ENCODE measurements around the gene SPG11.
"Not testable (repeated sequence)": the region's sequence is repeated elsewhere in the genome, so short reads cannot be mapped to it uniquely, and the experiment has no call there.

The SPG11 gene, protein sequence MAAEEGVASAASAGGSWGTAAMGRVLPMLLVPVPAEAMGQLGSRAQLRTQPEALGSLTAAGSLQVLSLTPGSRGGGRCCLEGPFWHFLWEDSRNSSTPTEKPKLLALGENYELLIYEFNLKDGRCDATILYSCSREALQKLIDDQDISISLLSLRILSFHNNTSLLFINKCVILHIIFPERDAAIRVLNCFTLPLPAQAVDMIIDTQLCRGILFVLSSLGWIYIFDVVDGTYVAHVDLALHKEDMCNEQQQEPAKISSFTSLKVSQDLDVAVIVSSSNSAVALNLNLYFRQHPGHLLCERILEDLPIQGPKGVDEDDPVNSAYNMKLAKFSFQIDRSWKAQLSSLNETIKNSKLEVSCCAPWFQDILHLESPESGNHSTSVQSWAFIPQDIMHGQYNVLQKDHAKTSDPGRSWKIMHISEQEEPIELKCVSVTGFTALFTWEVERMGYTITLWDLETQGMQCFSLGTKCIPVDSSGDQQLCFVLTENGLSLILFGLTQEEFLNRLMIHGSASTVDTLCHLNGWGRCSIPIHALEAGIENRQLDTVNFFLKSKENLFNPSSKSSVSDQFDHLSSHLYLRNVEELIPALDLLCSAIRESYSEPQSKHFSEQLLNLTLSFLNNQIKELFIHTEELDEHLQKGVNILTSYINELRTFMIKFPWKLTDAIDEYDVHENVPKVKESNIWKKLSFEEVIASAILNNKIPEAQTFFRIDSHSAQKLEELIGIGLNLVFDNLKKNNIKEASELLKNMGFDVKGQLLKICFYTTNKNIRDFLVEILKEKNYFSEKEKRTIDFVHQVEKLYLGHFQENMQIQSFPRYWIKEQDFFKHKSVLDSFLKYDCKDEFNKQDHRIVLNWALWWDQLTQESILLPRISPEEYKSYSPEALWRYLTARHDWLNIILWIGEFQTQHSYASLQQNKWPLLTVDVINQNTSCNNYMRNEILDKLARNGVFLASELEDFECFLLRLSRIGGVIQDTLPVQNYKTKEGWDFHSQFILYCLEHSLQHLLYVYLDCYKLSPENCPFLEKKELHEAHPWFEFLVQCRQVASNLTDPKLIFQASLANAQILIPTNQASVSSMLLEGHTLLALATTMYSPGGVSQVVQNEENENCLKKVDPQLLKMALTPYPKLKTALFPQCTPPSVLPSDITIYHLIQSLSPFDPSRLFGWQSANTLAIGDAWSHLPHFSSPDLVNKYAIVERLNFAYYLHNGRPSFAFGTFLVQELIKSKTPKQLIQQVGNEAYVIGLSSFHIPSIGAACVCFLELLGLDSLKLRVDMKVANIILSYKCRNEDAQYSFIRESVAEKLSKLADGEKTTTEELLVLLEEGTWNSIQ (N-terminal part only)

DNA sequence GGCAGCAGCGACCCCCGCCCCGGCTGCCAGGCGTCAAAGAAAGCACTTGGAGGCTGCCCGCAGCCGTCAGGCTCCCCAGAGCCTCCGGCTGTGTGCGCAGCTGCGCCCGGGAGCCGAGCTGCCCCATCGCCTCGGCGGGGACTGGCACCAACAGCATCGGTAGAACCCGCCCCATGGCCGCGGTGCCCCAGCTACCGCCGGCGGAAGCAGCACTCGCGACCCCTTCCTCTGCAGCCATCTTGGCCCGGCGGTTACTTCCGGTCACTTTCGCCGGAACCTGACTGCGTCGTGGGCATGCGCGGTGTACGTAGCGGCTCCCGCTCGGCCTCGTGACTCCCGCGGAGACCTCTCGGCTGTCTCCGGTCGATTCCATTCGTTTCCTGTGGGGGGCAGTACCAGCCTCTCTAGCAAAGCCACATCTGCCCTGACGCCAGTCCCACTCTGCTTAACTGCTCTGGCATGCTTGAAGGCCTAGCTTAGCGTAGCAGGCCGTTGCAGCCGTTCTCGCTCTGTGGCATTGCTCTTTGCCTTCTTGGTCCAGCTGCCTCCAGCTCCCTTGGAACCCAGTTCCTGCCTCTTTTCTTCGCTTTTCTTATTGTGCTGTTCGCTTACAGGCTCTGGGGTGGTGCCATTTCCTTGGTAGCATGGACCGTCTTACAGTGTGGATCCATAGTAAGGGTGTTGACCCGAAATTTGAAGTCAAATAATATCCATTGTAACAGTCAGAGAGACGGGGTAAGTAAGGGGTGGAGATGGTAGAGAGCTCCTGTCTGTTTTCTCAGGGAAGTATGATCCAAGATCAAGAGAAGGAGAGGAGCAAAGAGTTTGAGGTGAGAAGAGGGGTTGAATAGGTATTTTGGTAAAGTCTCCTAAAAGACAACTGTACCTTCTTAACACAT, at the start of gene SPG11:
TSS of gene SPG11 (minus strand) at position 253 of the 899 bp plus-strand sequence. CDS start at position 238, 15 bp downstream.
- DNase-seq = peak; percentile 91

DNA sequence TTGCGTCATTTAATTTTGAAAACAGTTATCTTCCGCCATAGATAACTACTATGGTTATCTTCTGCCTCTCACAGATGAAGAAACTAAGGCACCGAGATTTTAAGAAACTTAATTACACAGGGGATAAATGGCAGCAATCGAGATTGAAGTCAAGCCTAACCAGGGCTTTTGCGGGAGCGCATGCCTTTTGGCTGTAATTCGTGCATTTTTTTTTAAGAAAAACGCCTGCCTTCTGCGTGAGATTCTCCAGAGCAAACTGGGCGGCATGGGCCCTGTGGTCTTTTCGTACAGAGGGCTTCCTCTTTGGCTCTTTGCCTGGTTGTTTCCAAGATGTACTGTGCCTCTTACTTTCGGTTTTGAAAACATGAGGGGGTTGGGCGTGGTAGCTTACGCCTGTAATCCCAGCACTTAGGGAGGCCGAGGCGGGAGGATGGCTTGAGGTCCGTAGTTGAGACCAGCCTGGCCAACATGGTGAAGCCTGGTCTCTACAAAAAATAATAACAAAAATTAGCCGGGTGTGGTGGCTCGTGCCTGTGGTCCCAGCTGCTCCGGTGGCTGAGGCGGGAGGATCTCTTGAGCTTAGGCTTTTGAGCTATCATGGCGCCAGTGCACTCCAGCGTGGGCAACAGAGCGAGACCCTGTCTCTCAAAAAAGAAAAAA, 49.0 kb upstream of the SPG11 start:
- DNase-seq = no peak

DNA sequence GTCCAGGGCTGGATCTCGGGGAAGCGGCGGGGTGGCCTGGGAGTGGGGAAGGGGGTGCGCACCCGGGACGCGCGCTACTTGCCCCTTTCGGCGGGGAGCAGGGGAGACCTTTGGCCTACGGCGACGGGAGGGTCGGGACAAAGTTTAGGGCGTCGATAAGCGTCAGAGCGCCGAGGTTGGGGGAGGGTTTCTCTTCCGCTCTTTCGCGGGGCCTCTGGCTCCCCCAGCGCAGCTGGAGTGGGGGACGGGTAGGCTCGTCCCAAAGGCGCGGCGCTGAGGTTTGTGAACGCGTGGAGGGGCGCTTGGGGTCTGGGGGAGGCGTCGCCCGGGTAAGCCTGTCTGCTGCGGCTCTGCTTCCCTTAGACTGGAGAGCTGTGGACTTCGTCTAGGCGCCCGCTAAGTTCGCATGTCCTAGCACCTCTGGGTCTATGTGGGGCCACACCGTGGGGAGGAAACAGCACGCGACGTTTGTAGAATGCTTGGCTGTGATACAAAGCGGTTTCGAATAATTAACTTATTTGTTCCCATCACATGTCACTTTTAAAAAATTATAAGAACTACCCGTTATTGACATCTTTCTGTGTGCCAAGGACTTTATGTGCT, 48.4 kb upstream of the SPG11 start:
- DNase-seq = no peak

DNA sequence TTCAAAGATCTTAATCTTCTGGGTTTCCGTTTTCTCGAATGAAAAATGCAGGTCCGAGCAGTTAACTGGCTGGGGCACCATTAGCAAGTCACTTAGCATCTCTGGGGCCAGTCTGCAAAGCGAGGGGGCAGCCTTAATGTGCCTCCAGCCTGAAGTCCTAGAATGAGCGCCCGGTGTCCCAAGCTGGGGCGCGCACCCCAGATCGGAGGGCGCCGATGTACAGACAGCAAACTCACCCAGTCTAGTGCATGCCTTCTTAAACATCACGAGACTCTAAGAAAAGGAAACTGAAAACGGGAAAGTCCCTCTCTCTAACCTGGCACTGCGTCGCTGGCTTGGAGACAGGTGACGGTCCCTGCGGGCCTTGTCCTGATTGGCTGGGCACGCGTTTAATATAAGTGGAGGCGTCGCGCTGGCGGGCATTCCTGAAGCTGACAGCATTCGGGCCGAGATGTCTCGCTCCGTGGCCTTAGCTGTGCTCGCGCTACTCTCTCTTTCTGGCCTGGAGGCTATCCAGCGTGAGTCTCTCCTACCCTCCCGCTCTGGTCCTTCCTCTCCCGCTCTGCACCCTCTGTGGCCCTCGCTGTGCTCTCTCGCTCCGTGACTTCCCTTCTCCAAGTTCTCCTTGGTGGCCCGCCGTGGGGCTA, 47.8 kb upstream of the SPG11 start, which contains the start of the genes B2M and PATL2:
TSS of gene B2M (plus strand) at position 422 of the 647 bp plus-strand sequence. CDS start at position 452, 30 bp downstream.
TSS of gene PATL2 (minus strand) at position 228 of the 647 bp plus-strand sequence. CDS start 34,833 bp downstream, outside the sequence.
- peak; percentile 95 for DNase-seq

DNA sequence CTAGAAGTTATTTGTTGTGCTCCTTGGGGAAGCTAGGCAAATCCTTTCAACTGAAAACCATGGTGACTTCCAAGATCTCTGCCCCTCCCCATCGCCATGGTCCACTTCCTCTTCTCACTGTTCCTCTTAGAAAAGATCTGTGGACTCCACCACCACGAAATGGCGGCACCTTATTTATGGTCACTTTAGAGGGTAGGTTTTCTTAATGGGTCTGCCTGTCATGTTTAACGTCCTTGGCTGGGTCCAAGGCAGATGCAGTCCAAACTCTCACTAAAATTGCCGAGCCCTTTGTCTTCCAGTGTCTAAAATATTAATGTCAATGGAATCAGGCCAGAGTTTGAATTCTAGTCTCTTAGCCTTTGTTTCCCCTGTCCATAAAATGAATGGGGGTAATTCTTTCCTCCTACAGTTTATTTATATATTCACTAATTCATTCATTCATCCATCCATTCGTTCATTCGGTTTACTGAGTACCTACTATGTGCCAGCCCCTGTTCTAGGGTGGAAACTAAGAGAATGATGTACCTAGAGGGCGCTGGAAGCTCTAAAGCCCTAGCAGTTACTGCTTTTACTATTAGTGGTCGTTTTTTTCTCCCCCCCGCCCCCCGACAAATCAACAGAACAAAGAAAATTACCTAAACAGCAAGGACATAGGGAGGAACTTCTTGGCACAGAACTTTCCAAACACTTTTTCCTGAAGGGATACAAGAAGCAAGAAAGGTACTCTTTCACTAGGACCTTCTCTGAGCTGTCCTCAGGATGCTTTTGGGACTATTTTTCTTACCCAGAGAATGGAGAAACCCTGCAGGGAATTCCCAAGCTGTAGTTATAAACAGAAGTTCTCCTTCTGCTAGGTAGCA, 47.0 kb upstream of the SPG11 start:
- no peak for DNase-seq

DNA sequence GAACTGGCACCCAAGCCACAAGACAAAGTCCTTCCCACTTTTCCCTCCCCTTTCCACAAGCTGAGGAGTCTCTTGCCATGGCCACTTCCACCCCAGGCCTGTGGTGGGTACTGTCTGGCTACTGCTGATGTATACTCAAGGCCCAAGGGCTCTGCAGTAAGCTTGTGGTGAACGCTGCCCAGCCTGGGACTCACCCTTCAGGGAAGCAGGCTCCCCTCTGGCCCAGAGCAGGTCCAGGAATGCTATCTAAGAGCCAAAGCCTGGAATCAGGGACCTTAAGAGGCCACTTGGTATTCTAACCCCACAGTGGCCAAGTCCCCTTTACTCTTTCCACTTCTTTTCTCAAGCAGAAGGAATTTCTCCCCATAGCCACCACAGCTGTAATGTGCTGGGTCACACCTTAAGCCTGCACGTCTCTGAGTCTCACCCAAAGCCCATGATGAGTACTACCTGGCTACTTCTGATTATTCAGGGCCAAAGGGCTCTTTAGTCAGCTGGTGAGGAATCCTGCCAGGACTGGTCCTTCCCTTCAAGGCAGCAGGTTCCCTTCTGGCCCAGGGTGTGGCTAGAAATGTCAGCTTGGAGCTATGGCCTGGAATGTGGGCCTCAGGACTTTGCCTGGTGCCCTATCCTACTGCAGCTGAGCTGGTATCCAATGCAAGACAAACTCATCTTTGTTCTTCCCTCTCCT, 43.6 kb upstream of the SPG11 start:
- no peak for DNase-seq

DNA sequence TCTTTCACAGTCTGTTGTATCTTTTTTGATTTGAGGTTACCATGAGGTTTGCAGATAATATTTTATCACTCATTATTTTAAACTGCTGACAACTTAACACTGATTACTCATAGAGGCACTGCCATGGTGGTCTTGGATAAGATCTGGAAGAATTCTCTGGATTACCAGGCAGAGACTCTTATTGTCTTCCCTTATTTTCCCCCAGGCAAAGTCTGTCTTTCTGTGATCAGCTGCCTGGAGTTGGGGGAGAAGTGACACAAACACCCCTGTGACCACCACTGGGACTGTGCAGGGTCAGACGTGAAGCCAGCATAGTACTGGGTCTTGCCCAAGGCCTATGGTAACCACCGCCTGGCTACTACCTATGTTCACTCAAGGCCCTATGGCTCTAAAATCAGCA, 42.9 kb upstream of the SPG11 start:
- DNase-seq = no peak

DNA sequence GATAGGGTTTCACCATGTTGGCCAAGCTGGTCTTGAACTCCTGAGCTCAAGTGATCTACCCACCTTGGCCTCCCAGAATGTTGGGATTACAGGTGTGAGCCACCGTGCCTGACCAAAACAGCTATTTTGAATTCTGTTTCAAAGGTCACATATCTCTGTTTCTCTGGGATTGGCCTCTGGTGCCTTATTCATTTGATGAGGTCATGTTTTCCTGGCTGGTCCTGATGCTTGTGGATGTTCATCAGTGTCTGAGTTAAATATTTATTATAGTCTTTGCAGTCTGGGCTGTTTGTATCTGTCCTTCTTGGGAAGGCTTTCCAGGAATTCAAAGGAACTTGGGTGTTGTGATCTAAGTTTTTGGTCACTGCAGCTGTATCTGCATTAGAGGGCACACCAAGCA, 42.5 kb upstream of the SPG11 start:
- no peak for DNase-seq

DNA sequence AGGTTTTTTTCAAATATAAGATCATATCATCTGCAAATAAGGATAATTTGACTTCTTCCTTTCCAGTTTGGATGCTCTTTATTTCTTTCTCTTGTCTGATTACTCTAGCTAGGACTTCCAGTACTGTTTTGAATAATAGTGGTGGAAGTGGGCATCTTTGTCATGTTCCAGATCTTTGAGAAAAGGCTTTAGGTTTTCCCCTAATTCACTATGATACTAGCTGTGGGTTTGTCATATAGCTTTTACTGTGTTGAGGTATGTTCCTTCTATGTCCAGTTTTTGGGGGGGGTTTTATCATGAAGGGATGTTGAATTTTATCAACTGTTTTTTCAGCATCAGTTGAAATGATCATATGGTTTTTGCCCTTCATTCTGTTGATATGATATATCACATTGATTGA, 37.2 kb upstream of the SPG11 start:
- not testable (repeated sequence) for DNase-seq

DNA sequence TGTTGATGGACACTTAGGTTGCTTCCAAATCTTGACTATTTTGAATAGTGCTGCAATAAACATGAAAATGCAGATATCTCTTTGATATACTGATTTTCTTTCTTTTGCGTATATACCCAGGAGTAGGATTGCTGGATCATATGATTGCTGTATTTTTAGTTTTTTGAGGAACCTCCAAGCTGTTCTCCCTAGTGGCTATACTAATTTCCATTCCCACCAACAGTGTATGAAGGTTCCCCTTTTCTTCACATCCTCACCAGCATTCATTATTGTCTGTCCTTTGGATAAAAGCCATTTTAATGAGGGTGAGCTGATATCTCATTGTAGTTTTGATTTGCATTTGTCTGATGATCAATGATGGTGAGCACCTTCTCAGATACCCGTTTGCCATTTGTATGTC, 35.2 kb upstream of the SPG11 start:
- no peak for DNase-seq

DNA sequence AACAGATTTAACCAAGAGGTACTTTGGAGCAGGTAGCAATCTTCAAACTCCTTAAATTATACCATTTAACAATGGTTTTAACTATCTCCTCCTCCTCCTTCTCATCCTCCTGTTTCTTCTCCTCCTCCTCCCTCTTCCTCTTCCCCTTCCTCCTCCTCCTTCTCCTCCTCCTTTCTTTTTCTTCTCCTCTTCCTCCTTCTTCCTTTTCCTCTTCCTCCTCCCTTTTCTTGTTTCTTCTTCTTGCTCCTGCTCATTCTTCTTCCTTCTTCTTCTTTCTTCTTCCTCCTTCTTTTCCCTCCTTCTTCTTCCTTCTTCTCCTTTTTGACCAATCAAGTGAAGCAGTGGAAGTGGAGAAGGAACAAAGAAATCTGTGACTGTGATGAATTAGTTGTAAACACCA, 33.6 kb upstream of the SPG11 start:
- DNase-seq = no peak

DNA sequence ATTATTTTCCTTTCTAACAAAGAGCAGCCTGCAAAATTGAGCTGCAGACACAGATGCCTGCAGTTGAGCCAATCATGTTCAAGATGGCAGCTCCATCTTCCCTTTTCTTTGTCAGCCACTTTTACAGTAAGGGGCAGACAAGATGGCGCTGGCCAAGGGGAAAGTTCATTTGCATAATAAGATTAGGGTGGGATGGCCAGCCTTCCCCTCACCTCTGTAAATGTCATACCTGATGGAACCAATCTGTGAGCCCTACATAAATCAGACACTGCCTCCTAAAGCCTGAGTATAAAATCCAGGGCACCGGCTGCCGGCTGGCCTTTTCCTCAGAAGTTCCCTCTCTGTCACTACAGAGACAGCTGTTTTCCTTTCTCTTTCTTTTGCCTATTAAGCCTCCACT, 31.8 kb upstream of the SPG11 start:
- no peak for DNase-seq

DNA sequence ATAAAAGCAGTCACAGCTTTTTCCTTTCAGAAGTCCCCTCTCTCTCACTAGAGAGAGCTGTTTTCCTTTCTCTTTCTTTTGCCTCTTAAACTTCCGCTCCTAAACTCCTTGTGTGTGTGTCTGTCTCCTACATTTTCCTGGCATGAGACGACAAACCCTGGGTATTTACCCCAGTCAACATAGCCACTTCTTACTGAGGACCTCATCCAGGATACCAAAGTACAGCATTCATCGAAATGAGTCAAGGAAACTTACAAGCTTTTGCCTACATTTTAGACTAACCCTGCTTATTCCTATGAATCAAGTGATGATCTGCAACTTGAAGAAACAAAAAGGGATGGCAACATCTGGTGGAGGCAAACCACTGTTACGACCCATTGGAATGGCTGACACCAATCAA, 31.0 kb upstream of the SPG11 start:
- no peak for DNase-seq

DNA sequence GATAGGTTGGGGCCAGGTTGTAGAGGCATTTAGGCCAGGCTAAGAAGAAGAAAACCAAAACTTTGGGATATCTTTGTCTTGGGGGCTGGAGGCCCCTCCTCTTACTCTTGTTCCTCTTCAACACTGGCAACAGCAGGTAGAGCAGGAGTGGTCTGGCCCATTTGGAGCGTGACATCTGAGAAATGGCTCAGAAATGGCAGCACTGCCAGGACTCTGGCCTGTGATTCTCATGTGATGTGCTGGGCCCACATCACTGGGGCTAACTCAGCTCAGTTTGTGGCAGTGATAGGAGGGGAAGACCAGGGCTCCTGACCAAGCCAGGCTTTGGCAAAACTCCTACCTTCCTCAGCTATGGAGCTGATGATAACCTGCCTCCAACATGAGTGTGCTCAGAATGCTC, 29.2 kb upstream of the SPG11 start:
- no peak for DNase-seq

DNA sequence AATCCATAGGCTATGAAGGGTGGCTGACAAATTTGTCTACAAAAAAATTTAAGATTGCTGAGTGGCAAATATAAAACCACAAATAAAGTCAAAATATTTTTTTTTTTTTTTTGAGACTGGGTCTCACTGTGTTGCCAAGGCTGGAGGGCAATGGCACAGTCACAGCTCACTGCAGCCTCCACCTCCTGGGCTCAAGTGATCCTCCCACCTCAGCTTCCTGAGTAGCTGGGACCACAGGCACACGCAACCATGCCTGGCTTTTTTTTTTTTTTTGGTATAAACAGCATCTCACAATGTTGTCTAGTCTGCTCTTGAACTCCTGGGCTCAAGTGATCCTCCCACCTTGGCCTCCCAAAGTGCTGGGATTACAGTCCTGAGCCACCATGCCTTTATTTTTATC, 26.8 kb upstream of the SPG11 start:
- not testable (repeated sequence) for DNase-seq

DNA sequence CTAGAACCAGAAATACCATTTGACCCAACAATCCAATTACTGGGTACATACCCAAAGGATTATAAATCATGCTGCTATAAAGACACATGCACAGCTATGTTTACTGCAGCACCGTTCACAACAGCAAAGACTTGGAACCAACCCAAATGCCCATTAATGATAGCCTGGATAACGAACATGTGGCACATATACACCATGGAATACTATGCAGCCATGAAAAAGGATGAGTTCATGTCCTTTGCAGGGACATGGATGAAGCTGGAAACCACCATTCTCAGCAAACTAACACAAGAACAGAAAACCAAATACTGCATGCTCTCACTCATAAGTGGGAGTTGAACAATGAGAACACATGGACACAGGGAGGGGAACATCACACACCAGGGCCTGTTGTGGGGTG, 25.9 kb upstream of the SPG11 start:
- DNase-seq = not testable (repeated sequence)

DNA sequence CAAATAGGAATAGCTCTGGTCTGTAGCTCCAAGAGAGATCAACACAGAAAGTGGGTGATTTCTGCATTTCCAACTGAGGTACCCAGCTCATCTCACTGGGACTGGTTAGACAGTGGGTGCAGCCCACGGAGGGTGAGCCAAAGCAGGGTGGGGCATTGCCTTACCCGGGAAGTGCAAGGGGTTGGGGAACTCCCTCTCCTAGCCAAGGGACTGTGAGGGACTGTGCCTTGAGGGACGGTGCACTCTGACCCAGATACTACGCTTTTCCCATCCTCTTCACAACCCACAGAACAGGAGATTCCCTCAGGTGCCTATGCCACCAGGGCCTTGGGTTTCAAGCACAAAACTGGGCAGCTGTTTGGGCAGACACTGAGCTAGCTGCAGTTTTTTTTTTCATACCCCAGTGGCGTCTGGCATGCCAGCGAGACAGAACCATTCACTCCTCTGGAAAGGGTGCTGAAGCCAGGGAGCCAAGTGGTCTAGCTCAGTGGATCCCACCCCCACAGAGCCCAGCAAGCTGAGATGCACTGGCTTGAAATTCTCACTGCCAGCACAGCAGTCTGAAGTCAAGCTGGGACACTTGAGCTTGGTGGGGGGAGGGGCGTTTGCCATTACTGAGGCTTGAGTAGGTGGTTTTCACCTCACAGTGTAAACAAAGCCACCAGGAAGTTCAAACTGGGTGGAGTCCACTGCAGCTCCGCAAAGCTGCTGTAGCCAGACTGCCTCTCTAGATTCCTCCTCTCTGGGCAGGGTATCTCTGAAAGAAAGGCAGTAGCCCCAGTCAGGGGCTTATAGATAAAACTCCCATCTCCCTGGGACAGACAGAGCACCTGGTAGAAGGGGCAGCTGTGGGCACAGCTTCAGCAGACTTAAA, 19.6 kb upstream of the SPG11 start:
- DNase-seq = peak; percentile 31
